Measurements from ENCODE around the gene ITPK1.

ITPK1 gene

DNA sequence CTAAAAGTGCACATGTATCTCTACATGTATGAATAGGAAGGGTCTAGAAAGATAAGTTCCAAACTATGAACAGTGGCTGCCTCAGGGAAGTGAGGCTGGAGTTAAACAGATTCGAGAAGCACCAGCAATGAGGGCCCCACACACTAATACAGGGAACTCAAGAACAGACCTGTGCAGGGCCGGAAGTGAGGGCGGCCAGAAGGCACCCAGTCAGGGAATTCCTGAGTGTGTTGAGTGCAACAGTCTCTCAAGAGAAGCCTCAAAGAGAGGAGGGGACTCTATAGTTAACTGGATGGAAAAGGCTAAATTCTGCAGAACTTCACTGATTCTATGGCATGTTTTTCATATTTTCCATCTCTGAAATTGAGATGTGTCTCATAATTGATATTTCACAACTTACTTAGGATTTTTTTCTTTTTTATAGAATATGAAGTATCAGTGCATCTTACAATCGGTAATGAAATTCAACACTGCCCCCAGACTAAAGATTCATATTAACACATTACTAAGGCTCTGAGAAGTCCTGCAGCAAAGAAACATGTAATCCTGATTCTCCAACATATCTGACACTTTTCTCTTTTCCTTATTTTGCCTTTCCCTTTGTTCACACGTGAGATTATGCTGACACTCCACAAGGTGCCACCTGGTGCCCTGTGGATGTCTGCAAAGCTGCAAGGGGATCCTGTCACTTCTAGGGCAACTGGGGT, 131.5 kb downstream of the ITPK1 start:
- no peak for DNase-seq

GRCh38 chr14:92982956-92983355, 132.8 kb downstream of the ITPK1 start:
- no peak for DNase-seq

GRCh38 chr14:92981726-92982125, 134.0 kb downstream of the ITPK1 start:
- no peak for DNase-seq

DNA sequence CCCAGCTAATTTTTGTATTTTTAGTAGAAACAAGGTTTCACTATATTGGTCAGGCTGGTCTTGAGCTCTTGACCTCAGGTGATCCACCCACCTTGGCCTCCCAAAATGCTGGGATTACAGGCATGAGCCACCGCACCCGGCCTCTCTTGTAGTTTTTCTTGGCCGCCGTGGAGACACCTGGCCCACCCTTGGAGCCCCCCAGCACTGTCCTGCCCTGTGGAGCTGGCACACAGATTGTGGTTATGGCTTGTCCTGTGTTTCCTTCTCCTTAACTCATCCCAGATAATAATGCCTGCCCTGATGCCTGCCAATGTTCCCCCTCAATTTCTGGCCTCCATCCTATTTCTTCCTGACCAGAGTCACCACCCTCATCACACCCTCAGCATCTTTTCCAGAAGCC, 134.9 kb downstream of the ITPK1 start:
- DNase-seq: no peak

GRCh38 chr14:92978229-92979021, 137.3 kb downstream of the ITPK1 start:
- DNase-seq: no peak

GRCh38 chr14:92976268-92976667, 139.5 kb downstream of the ITPK1 start:
- DNase-seq: no peak

- DNase-seq: no peak
Measured at GRCh38 chr14:92974541-92975345, 141.0 kb downstream of the ITPK1 start.

- DNase-seq: no peak
Measured at GRCh38 chr14:92973798-92974372, 141.8 kb downstream of the ITPK1 start.

DNA sequence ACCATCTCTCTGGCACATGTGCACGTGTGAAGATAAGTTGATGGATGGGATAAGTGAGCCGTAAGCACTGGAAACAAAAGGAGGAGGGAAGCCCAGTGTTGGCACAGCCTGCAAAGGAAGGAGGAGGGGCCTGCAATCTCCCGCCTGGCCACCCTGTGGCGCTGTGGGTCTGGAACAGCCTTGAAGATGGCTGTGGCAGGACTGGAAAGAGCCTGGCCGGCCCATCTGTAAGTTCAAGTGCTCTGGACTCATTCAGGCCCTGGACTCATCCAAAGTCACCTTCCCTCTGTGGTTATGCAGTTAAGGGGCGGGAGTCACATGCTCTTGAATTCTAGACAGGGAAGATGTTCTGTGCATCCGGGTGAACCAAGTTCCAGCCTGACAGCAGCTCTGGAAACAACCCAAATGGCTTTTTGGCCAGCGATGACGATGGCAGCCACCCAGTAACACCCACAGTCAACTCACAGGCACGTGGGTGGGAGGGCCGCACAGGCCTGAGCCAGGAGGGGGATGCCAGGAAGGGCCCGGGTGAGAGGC, 142.4 kb downstream of the ITPK1 start:
- DNase-seq: no peak

DNA sequence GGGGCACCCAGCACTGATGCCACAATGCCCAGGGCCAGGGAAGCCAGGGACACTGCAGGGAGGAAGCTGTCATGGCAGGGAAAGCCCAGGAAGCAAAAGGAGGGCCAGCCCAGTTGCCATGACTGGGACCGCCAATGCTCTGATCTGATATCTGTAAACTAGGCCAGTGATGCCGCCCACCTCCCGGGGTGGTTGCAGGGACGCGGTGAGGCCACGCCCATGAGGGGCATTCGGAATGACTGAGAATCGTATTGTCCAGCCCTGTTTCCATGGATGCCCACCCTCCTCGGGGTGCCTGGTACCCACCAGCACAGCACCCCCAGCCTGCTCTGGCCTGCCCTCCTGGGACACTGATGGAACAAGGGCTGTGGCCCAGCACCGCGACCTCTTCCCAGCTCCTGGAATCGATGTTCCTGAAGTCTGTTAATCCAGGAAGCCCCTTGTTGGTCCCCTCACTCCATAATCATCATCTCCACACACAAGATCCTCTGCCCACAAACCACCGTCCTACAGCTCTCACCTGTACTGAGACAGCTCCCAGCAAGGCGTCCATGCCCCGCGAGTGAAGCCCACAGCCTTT, 144.0 kb downstream of the ITPK1 start:
- DNase-seq: no peak

DNA sequence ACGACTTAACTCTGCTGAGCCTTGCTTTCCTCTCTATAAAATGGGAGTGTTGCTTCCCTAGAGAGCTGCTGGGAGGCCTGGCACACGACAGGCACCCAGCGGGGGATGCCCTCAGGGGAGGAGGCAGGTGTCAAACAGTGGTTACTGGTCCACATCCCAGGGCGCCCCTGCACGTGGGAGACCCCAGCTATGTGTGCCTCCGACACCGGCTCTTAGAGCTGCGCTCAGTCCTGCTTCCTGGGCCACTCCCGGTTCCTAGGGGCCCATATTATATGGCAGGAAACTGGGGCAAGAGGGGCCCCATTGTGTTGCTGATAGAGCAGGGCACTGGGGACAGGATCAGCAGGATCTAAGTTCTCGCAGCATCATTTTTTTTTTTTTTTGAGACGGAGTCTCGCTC, 145.5 kb downstream of the ITPK1 start:
- no peak for DNase-seq

DNA sequence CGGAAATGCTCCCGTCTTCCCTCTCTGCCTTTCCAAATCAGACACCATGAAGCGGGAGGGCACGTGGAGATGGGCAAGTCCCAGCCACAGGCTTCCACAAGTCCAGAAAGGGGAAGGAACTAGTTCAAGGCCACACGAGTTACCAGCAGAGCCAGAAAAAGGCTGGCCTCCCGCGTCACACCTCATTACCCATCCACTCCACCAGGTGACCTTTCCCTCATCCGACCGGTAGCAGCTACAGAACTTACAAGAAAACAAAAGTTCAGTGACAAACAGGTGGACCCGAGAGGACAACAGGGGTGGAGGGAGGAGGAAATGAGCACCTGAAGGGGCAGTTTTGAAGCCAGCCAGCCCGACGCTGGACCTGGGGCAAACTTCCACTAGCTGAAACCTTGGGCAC, 145.9 kb downstream of the ITPK1 start:
- DNase-seq: no peak

- DNase-seq: no peak
Measured at GRCh38 chr14:92969430-92969829, 146.3 kb downstream of the ITPK1 start.

- no peak for DNase-seq
Measured at GRCh38 chr14:92968291-92969020, 147.3 kb downstream of the ITPK1 start.

DNA sequence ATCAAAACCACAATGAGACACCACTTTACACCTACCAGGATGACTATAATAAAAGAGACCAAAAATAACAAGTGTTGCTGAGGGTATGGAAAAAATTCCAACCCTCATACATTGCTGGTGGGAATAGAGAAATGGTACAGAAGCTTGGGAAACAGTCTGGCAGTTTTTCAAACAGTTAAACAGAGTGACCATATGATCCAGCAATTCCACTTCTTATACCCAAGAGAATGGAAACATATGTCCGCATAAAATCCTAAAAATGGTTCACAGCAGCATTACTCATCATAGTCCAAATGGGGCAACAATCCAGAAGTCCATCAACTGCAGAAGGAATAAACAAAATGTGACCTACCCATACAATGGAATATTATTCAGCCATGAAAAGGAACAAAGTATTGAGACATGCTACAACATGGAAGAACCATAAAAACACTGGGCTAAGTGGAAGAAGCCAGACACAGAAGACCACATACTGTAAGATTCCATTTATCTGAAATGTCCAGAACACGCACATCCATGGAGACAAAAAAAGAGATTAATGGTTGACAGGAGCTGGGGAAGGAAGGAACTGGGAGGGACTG, 148.3 kb downstream of the ITPK1 start:
- no peak for DNase-seq

GRCh38 chr14:92965281-92965680, 150.4 kb downstream of the ITPK1 start:
- DNase-seq: no peak

DNA sequence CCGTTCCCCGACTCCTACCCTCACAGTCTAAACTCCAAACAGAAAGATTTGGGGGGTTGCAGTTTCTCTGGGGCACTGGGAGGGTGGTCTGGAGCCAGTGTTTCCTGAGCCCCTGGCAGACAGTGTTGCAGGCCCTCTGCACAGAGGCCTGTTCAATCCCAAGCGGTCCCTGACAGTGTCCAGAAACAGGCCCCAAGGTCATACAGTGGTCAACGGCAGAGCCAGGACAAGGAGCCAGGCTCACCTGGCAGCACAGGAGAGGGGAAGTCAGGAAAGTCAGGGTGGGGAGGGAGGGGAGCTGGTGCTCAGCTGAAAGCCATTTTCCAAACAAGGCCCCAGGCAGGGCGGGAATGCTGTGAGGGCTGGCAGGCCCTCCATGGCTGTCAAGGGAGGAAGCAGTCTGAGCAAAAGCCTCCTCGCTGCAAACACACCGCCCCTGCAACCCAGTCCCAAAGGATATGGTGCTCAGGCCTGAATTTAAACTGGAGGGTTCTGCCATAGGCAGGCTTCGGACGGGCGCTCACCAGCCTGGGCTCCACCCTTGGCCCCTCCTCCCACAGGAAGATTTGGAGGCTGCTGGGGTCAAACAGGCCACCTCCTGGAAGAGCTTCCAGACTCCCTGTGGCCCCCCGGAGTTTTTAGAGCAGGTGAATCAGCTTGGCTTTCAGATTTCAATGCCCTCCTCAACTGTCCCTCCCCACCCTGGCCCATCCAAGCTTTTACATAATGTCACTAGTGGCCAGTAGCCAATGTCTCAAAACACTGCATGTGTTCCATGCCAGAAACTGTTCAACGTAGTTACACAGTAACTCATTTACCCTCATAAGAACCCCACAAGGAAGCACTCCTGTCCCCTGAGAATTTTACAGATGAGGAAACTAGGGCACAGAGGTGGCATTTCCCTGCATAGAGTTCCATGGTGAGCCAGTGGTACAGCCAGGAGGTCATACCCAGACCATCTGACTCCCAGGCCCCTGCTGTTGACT, 151.3 kb downstream of the ITPK1 start:
- DNase-seq: no peak

DNA sequence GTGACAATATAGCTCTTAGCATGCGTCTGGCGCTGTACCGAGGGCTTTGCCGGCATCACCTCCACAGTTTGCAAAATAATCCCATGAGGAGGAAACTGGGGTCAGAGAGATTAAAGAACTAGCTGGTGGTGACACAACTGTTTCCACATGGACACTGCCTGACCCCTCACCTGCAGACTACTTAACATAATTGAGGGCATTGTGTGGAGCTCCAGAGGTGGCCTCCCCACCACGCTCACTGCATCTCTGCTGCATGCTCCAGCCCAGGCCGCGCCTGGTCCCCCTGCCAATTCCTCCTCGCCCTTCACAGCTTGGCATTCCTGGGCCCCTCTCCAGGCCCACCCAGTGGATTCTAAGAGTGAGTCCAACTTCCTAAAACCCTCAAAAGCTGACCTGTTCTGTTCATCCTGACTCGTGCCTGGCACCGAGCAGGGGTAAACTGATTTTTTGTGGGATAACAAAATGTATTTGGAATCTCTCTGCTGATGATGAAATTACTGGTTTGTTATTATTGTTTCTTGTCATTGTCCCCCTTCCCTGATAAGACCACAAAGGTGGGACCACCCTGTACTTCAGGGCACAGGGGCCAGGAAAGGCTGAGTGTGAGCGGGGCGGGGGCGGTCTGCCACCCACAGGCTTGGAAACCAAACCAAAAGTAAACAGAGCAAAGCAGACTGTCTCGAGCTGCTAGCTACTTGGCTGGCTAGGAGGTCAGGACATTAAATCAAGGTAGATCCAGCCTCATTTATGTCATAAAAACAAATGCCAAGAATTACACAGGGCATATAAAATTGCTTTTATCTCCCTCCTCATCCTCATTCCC, 152.2 kb downstream of the ITPK1 start:
- DNase-seq: no peak

DNA sequence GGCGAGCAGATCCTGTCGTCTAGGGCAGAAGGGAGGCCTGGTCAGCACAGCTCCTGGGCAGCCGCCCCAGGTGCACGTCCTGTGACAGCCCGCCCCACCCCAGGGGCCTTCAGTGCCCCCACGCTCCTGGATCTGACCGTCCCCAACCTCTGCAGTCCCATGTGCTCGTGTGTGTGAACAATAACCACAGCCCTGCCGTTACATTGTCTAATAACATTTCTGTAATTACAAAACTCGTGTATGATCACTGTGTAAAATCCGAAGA, 153.0 kb downstream of the ITPK1 start:
- DNase-seq: no peak

Data from activated CD8-positive, alpha-beta memory T cell treated with anti-CD3 and anti-CD28 coated beads, Interleukin-2, amount 50 U/mL, for 4 hours (primary cell).